GM18502 (cell line): ENCODE results near the gene ODAPH.
"Not testable (repeated sequence)": the region's sequence is repeated elsewhere in the genome, so short reads cannot be mapped to it uniquely, and the experiment has no call there.

Experiments used
- ATAC-seq: cut with Tn5 transposase; IDR thresholded peaks from one replicate; pipeline ENCODE4 v1.9.1; 2021; ENCODE audit warnings: mild to moderate bottlenecking; ENCODE audit not compliant: unreplicated experiment, poor library complexity

The ODAPH gene

DNA sequence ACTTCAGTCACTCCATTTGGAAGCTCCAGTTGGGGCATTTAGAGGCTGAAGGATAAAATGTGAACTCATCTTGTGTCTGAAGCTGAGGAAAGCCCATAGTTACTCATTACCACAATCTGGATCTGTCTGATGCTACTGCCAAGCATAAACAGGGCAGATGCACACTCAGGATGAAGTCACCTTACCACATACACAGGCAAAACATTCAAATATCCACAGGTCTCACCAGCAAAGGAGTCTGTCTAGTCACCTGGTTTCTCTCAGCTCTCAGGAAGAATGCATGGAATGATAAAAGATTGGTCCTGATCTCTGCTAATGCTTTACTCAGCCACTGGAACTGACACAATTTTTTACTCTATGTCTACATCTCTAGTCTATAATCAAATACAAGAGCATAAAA lies 13.0 kb upstream of the ODAPH start:
- ATAC-seq, result no peak

DNA sequence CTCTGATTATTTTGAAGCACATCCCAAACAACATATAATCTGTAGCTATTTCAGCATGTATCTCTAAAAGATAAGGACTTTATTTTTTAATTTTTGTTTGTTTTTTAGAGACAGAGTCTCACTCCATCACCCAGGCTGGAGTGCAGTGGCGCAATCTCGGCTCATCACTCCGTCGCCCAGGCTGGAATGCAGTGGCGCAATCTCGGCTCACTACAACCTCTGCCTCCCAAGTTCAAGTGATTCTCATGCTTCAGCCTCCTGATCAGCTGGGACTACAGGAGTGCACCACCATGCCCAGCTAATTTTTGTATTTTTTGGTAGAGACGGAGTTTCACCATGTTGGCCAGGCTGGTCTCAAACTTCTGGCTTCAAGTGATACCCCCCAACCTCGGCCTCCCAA lies 11.6 kb upstream of the ODAPH start:
- not testable (repeated sequence) for ATAC-seq

DNA sequence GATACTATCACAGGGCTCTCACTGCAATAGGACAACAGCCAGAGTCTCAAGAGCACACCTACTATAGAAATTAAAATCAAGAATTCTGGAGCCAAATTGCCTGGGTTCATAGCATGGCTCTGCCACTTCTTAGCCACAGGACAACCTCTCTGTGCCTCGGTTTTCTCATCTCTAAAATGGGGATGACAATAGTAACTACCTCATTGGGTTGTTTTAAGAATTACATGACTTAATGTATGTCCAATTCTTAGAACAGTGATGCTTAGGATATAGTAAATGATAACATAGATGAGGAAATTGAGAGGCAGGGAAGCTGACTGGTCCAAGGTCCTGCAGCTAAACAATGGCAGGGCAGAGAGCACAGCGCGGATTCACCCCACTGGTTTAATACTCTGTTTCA lies 11.0 kb upstream of the ODAPH start:
- ATAC-seq, result no peak

DNA sequence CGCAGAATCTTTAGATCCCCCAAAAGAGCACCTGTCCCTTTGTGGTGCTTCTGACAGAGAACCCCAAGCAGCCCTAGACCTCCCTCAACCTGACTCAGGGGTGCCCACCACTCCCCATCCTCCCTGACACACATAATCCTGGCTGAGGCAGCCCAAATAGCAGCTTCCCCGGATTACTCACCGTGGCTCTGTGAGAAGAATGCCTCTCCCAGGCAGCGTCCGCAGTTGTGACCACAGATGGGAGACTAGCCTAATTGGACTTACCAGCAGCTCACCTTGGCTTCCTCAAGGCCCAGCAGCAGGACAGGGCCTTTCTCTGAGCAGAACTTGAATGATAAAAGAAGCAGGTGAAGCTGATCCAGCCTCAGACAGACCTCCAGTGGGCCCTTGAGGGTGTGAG lies 10.3 kb upstream of the ODAPH start:
- no peak for ATAC-seq

DNA sequence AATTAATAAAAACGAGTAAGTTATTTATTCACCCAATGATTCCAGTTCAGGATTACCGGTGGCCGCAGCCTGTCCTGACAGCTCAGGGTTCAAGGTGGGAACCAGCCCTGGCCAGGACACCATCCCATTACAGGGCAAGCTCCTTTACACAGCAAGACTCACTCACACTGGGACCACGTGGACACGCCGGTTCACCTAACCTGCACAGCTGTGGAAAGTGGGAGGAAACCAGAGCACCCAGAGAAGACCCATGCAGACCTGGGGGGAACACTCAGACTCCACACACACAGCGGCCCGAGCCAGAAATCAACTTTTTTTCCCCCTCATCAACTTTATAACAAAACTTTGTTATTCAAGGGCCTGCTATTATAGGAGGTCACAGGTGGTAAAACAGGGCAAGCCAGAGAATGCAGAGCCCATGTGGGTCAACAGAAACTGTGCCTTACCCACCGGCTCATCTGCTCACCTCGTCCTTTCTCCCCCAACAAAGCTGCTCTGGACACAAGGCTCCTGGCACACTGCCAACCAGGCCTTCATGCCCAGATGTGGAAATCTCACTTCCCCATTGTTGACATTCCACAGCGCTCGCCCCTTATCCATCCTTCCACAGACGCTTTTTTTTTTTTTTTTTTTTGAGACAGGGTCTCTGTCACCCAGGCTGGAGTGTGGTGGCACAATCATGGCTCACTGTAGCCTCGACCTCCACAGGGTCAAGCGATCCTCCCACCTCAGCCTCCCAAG lies 8.0 kb upstream of the ODAPH start:
- no peak for ATAC-seq

DNA sequence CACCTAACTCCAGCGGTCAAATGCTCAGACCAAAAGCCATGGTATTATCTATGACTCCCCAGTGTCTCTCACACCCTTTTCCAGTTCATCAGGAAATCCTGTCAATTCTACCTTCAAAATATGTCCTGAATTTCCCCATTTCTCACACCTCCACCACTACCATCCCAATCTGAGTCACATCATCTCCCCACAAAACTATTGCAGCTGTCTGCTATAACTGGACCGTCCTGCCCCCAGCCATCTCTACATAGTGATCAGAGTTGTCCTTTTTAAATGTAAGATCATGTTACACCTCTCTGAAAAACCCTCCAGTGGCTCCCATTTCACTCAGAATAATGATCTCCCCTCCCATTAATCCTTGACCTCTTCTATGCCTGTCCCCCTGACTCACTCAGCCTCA lies 6.8 kb upstream of the ODAPH start:
- no peak for ATAC-seq

DNA sequence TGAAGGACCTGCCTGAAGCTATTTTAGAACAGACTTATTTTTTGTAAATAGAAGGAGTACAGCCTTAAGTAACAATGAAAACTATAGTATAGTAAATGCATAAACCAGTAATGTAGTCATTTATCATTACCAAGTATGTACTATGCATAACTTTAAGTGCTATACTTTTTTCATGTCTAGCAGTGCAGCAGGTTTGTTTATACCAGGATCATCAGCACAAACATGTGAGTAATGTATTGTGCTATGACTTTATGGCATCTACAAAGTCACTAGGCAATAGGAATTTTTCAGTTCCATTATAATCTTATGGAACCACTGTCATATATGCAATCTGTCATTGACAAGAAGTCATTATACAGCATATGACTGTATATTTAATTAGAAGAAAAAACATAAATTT lies 3.4 kb upstream of the ODAPH start:
- no peak for ATAC-seq

DNA sequence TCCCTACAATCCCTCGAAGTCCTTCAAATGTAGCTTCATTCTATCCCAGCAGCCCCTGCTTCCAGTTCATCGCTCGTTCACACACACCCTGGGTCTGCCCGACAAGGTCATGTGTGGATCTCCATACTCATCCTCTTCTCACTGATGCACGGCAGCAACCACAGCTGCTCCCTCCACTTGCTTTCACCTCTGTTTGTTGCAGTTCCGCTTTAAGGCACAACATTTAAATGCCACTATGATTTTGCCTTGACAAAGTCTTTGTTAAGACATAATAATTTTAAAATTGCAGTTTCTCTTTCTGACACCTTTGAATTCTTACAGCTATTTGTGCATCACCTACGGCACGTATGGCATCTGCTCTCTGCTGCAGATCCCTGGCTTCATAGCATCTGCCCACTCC lies 1.8 kb downstream of the ODAPH start:
- no peak for ATAC-seq

DNA sequence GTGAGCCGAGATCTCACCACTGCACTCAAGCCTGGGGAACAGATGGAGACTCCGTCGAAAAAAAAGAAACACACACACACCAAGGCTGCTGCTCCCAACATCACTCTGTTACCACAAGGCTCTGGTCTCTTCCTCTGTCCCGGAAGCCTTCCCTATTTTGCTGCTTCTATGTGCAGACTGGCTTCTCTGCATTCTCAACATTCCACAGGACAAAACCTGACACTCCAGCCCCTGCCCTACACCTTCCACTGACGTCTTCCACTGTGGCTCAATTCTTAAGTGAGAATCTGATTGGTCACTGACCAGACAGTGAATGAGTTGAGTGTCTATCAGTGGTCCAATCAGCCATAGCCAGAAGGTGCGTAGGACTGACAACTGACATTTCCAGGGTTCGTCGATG lies 5.9 kb downstream of the ODAPH start:
- ATAC-seq, result no peak

DNA sequence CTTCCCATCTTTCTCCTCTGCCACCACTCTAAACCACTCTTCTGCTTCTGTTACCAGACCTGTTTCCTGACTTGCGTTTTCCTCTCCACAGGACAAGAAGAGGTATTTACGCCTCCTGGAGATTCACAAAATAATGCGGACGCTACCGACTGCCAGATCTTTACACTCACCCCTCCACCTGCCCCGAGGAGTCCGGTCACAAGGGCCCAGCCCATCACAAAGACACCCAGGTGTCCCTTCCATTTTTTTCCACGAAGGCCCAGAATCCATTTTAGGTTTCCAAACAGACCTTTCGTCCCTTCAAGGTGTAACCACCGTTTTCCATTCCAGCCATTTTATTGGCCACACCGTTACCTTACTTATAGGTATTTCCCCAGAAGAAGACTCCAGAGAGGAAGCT lies 8.2 kb downstream of the ODAPH start:
- no peak for ATAC-seq

DNA sequence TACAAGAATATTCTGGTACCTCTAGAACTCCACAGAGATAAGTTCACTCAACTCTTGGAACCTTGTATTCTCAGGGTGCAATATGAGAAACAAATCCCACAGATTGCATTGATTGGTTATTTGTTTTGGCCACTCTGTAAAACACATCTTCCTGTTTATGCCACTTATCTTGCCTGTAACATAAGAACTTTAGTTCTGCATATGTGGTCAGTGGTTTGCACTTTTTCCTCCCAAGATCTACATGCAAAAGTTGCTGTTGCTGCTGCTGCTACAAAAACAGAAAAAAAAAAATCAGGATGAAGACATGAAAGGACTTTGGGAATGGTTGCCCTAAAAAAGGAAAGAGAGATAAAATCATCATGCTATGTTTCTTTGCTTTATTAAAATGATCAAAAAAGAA lies 9.6 kb downstream of the ODAPH start:
- ATAC-seq, result no peak

DNA sequence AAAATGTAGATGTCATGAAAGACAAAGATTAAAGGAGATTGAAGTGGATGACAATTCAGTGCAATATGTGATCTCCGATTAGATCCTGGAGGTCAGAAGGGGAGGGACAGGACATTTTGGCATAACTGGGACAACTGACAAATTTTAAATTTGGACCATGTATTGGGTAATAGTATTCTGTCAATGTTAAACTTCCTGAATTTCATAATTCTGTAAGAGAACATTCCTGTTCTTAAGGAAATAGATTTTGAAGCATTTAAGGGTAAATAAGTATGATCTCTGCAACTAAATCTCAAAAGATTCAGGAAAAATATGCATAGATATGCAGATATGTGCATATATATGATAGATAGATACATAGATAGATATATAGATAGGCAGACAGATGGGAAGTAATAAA lies 11.0 kb downstream of the ODAPH start:
- ATAC-seq, result no peak

DNA sequence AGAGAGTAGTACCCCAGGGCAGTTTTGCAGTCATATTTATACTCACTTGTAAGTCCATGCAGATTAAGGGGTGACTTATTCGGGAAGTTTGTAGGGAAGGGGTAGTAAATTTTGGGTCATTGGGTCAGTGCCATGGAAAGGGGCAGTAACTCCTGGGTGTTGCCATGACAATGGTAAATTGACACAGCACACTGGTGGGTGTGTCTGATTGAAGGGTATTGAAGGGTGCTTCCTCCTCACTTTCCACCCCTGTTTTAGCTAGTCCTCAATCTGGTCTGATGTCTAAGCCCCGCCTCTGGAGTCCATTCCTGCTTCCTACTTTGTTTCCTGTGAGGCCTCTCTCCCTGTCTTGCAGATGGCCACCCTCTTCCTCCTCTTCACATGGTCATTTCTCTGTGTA lies 11.9 kb downstream of the ODAPH start:
- no peak for ATAC-seq

DNA sequence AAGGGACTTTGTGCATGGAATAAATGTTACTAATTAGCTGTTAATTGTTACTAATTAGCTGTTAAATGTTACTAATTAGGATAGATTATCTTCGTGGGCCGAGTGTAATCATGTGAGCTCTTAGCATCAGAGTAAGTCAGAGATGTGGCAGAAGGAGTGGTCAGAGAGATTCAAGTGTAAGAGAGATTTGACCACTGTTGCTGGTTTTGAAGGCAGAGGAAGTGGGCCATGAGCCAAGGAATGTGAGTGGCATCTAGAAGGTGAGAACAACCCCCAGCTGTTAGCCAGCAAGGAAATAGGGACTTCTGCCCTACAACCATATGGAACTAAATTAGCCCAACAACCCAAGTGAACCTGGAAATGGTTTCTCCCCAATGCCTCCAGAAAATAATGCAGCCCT lies 28.2 kb downstream of the ODAPH start:
- ATAC-seq, result no peak

DNA sequence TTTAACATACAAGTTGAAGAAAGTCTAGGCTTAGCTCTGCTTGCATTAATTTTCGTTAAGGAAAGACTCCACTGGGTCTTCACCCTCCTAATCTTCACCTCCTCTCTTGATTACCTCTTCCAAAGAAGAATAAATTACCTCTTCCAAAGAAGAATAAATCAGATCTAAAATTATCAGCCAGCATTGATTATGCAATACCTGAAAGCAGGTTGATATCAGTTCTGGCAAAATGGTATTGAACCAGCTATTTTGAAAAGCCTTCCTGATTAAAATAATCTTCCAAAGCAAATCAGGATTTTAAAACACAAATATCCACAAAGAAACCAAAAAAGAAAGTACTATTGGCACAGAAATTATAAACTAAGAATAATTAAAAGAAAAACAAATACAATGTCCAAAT lies 37.5 kb downstream of the ODAPH start:
- no peak for ATAC-seq

DNA sequence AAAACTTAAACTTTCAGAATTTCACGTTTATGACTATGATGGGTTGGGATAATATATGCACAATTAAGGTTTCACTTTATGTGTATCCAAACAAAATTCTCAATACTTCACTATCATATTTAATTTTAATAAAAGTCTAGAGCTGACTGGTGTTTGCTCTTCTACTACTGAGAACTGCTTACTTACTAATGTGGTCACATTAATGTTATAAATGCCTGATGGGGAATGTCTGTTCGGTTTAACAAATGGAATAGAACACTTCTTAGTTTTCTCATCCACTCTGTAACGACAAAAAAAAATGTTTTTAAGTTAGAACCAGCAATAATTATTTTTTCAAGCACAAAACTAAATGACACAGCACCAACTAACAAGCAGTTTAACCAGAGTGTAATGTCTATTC lies 40.2 kb downstream of the ODAPH start:
- no peak for ATAC-seq

DNA sequence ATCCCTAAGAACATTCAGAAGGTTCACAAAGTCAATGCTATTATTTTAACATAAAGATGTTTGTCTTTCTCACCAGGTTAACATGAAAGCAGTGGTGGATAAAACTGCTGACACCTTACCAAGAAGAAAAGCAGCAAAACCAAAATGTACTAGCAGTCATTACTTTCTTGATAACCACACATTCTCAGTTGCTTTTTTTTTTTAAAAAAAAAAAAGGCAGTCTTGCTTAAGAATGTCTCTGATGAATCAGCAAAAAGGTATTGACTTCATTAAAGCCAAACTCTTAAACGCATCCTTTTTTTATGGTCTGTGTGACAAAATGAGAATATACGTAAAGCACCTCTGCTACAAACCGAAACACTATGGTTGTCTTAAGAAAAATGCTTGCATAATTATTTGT lies 42.5 kb downstream of the ODAPH start:
- ATAC-seq, result no peak

DNA sequence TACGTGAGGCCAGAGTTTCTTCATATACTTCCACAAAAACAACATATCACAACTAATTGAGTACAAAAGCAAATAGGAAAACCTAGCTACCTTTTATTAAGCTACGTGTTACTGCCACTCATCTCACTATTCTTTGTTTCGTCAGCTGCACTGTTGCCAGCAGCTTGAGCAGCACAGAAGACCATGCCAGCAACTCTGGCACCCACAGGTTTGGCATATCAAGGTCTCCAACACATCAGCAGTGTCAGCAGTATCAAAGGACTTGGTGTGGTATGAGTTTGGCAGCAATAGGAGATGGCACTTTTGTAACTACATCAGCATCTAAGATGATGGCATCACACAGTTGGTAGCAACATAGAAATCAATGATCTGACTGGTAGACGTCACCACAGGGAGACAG lies 43.8 kb downstream of the ODAPH start:
- no peak for ATAC-seq

DNA sequence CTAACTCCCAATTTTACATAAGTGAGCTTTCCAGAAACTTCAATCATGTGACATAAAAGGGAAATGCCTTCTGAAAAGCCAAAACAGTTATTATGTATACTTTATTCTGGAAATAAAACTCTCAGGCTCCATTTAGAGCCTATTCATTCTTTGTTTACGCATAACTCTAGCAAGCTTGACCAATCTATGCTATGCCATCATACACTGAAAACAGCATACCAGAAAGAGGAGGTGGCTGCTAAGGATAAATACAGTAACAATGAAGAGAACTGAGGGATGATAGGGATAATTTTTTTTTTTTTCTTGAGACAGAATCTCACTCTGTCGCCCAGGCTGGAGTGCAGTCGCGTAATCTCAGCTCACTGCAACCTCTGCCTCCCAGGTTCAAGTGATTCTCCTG lies 50.1 kb downstream of the ODAPH start:
- no peak for ATAC-seq

DNA sequence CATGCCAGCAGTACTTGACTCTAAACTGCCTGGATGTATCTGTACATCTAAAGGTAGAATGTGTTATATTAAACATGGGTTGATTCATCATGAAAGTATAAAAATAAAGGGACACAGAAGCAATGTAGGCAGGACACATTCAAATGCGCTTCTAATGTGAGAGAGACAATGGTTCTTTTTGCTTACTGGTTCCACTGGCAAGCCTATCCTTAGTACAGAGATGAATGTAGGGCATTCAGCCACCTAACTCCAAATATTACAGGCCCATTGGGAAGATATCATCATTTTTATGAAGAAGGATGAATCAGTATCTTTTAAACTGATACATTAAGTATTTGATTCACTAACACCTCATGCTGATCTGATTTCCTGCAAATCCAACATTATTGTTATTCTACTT lies 56.4 kb downstream of the ODAPH start:
- ATAC-seq, result no peak
